GM21723 (cell line): ENCODE measurements around the gene ZNF80.
A peak's percentile ranks its signal among the peaks of the same experiment; 100 is the strongest.
"Not testable (repeated sequence)": the region's sequence is repeated elsewhere in the genome, so short reads cannot be mapped to it uniquely, and the experiment has no call there.

ENCODE experiments used
- ATAC-seq: cut with Tn5 transposase; IDR thresholded peaks from one replicate; pipeline ENCODE4 v1.9.1; 2021; ENCODE audit warnings: mild to moderate bottlenecking, moderate library complexity; ENCODE audit not compliant: unreplicated experiment

Gene ZNF80

GRCh38 chr3:114237478-114237877 lies at the start of gene ZNF80:
Gene ZNF80, minus strand, starts transcription at chr3:114237578. Its CDS starts 504 bp downstream, at chr3:114237074.
- ATAC-seq, result not testable (repeated sequence)

- no peak for ATAC-seq
These were observed 48.9 kb upstream of the ZNF80 start for GRCh38 chr3:114286266-114286665.

GRCh38 chr3:114285648-114286230 lies 48.4 kb upstream of the ZNF80 start:
- ATAC-seq, result no peak

GRCh38 chr3:114284644-114285043 lies 47.3 kb upstream of the ZNF80 start:
- ATAC-seq, result no peak

GRCh38 chr3:114276856-114277255 lies 39.5 kb upstream of the ZNF80 start:
- not testable (repeated sequence) for ATAC-seq

- no peak for ATAC-seq
These were observed 37.6 kb upstream of the ZNF80 start for GRCh38 chr3:114274929-114275328.

GRCh38 chr3:114272271-114272670 lies 34.9 kb upstream of the ZNF80 start:
- ATAC-seq, result no peak

GRCh38 chr3:114270019-114270418 lies 32.6 kb upstream of the ZNF80 start:
- no peak for ATAC-seq

GRCh38 chr3:114260152-114260551 lies 22.8 kb upstream of the ZNF80 start:
- no peak for ATAC-seq

- no peak for ATAC-seq
These were observed 22.2 kb upstream of the ZNF80 start for GRCh38 chr3:114259566-114259965.

GRCh38 chr3:114253505-114253904 lies 16.1 kb upstream of the ZNF80 start:
- no peak for ATAC-seq

GRCh38 chr3:114252954-114253353 lies 15.6 kb upstream of the ZNF80 start:
- ATAC-seq, result no peak

GRCh38 chr3:114242947-114243346 lies 5.6 kb upstream of the ZNF80 start:
- peak; percentile 98 for ATAC-seq

- ATAC-seq, result no peak
These were observed 3.9 kb upstream of the ZNF80 start for GRCh38 chr3:114241262-114241661.

- not testable (repeated sequence) for ATAC-seq
These were observed 888 bp upstream of the ZNF80 start for GRCh38 chr3:114238146-114238785.

GRCh38 chr3:114235431-114235830 lies 1.9 kb downstream of the ZNF80 start:
- ATAC-seq, result no peak

GRCh38 chr3:114234745-114235144 lies 2.6 kb downstream of the ZNF80 start:
- ATAC-seq, result no peak

GRCh38 chr3:114231616-114232015 lies 5.8 kb downstream of the ZNF80 start:
- no peak for ATAC-seq

GRCh38 chr3:114227076-114227475 lies 10.3 kb downstream of the ZNF80 start:
- ATAC-seq, result no peak

- no peak for ATAC-seq
These were observed 11.1 kb downstream of the ZNF80 start for GRCh38 chr3:114226313-114226712.

GRCh38 chr3:114223143-114223542 lies 14.2 kb downstream of the ZNF80 start:
- ATAC-seq, result peak; percentile 86

GRCh38 chr3:114221881-114222264 lies 15.5 kb downstream of the ZNF80 start:
- no peak for ATAC-seq
